LNCaP clone FGC (cell line): ENCODE data around the gene R3HDM2.

Experiments used
- DNase-seq: peaks from one replicate; pipeline ENCODE4 v3.0.0-alpha.2; 2011; ENCODE audit warnings: low read depth
- H3K4me3 ChIP-seq: 2 replicates; pipeline ENCODE4 v1.5.1; 2011; ENCODE audit warnings: mild to moderate bottlenecking, low read depth, low read length, control low read depth
- TF ChIP-seq, protein P1 (sequence below): IDR thresholded peaks from 2 replicates; pipeline ENCODE4 v1.5.1; 2012; ENCODE audit warnings: mild to moderate bottlenecking; ENCODE audit not compliant: control insufficient read depth, insufficient read depth; ENCODE audit errors: extremely low read depth

R3HDM2 gene

DNA sequence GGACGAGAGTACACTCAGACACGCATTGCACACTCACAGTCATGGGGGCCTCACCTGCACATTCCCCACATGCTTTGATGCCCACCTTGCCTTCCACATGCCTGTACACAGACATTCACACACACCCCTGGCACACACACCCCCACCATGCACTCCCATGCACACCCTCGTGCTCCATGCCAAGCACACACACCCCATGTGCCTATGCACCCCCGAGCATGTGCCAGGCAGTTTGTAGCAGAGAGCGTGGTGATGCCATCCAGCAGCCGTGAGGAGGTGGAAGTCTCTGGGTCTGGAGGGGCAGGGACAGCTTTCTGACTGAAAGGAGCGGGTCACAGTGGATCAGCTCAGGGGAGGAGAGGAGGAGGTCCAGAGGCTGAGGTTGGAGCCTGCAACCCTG is 224.9 kb downstream of the R3HDM2 start:
- TF ChIP-seq, protein P1, sequence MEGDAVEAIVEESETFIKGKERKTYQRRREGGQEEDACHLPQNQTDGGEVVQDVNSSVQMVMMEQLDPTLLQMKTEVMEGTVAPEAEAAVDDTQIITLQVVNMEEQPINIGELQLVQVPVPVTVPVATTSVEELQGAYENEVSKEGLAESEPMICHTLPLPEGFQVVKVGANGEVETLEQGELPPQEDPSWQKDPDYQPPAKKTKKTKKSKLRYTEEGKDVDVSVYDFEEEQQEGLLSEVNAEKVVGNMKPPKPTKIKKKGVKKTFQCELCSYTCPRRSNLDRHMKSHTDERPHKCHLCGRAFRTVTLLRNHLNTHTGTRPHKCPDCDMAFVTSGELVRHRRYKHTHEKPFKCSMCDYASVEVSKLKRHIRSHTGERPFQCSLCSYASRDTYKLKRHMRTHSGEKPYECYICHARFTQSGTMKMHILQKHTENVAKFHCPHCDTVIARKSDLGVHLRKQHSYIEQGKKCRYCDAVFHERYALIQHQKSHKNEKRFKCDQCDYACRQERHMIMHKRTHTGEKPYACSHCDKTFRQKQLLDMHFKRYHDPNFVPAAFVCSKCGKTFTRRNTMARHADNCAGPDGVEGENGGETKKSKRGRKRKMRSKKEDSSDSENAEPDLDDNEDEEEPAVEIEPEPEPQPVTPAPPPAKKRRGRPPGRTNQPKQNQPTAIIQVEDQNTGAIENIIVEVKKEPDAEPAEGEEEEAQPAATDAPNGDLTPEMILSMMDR = no peak
- H3K4me3 ChIP-seq = no peak overlapping the region
- DNase-seq = no peak

DNA sequence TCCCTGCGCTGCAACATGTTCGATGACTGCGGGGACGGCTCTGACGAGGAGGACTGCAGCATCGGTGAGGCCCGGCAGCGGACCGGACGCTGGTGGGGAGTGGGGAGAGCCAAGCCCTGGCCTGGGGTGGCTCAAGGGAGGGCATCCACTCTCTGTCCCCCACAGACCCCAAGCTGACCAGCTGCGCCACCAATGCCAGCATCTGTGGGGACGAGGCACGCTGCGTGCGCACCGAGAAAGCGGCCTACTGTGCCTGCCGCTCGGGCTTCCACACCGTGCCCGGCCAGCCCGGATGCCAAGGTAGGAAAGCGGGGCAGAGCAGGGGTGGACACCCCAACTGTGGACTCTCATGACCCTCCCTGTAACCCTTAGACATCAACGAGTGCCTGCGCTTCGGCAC is 225.7 kb downstream of the R3HDM2 start:
- DNase-seq = no peak
- no peak overlapping the region for H3K4me3 ChIP-seq
- TF ChIP-seq, protein P1 = no peak

DNA sequence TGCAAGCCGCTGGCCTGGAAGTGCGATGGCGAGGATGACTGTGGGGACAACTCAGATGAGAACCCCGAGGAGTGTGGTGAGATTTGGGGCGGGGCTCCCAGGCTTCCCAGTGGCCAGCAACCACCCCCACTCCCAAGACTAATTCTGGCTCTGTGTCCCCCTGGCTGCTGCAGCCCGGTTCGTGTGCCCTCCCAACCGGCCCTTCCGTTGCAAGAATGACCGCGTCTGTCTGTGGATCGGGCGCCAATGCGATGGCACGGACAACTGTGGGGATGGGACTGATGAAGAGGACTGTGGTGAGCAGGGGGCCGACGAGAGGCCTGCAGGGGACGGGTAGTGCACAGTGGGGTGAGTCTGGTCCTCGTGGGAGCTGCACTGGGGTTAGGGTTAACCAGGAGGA is 226.4 kb downstream of the R3HDM2 start:
- TF ChIP-seq, protein P1 = no peak
- no peak for DNase-seq
- H3K4me3 ChIP-seq = no peak overlapping the region

DNA sequence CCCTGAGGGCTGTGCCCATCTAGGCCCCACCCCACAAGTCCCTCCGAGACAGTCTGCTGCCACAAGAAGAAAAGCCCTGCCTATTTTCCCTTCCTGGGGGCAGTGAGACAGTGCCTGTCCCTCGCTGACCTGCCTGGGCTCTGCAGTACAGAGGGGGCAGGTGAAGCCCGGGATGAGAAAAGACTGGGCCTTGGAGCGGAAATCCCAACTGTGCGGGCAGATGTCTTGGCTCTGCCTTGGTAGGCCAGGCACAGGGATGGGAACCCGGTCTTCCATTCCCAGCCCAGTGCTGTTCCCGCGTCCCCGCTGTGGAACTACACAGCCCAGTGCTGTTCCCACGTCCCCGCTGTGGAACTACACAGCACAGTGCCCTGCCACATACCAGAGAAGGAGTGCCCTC is 227.1 kb downstream of the R3HDM2 start:
- no peak overlapping the region for H3K4me3 ChIP-seq
- DNase-seq = no peak
- TF ChIP-seq, protein P1 = no peak
